ENCODE results near the gene PDE4DIP. TPM values are rescaled to one million over a fixed set of nuclear protein-coding genes. Genes with fewer than 3 reads are reported as not detected.

Gene PDE4DIP
- 79.3 and 191 TPM in 2 replicates for total RNA-seq

GRCh38 chr1:148844220-148844619 is at the start of gene PDE4DIP:
TSS of gene PDE4DIP (plus strand) at chr1:148844428. CDS start at chr1:148844775, 347 bp downstream.

Small RNA genes within 50 kb of the gene (small RNA-seq; reads per million reads assigned to genes)
- gene RN7SKP88 (ENCODE audit: low replicate concordance) (not detected), gene RNU2-38P (ENCODE audit: low replicate concordance) (not detected)

Other genes starting within 250 kb of the PDE4DIP start
- gene NBPF14, start 248.4 kb upstream of the PDE4DIP start, total RNA-seq: 28.7 and 32.9 TPM in 2 replicates
- gene NUDT4B, start 95.7 kb upstream of the PDE4DIP start, total RNA-seq: 40.9 and 57.8 TPM in 2 replicates